ENCODE data around the gene KCNK15.

KCNK15 gene

DNA sequence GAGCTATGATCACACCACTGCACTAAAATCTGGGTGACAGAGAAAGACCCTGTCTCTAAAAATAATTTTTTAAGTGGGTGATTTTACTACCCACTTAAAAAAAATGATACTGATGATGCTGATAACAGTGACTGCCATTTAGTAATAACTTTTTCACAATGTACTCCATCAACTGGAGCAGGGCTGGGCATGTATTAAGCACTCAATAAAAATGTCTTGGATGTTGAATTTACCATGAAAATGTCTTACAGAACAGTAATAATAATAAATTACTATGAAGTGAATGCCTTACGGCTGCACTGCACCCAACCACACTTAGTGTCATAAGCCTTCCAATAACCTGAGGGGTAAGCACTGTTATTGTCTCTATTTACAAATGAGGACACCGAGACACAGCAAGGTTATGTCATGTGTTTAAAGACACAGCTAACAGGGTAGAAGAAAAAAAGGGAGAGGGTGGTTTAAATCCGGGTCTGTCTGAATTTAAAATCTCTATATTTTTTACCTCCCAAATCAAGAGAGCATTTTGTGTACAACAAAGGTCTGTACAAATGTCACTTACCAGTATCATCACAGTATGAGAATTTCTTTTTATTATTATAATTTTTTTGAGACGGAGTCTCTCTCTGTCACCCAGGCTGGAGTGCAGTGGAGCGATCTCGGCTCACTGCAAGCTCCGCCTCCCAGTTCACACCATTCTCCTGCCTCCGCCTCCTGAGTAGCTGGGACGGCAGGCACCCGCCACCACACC, 43.2 kb downstream of the KCNK15 start:
- TF ChIP-seq POLR2AphosphoS5 (IDR thresholded peaks at IDR 0.05; ENCODE audit: low read depth, low read length), result no peak
- no peak for TF ChIP-seq REST (IDR thresholded peaks at IDR 0.05; ENCODE audit: insufficient read depth in 1 of 2, low read depth in 2 of 2, low read length in 2 of 2)
- TF ChIP-seq TAF1 (IDR thresholded peaks at IDR 0.05; ENCODE audit: borderline replicate concordance, insufficient read depth, low read length), result no peak
- TF ChIP-seq FOXP2 (optimal IDR thresholded peaks at IDR 0.05; ENCODE audit: borderline replicate concordance, extremely low read depth, extremely low read length, insufficient read depth), result no peak
- TF ChIP-seq SIN3A (IDR thresholded peaks at IDR 0.05; ENCODE audit: borderline replicate concordance, insufficient read depth, low read length), result no peak

DNA sequence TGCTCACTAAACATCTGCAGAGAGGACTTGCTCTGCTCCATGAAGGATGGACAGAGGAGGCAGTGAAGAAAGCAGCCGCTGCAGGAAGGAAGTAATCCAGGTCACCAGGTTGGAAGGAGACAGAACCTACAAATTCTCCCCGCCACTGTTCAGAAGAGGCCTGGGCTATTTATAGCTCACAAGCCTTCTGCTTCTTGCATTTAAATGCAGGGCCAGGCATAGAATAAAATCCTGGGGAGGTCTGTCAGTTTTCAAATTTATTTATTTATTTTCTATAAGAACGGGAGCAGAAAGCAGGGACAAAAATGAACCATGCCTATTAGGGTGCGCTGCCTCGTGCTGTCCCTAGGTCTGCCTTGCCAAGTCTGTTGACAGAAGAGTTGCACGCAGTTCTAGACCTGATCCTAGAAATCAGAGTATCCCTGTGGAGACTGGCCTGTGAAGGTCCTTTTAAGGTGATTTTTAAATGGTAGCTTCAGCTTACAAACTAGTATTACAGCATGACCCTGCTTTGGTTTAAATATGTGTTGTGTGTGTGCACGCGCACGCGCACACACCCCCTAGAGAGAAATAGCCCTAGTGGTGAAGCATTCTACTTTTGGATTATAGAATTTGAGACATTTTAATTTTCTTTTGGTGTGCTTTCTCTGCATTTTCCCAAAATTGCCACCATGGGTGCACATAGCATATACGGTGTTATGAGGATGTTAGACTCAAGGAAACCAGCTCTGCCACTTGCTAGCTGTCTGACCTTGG, 45.2 kb downstream of the KCNK15 start:
- no peak for TF ChIP-seq REST (IDR thresholded peaks at IDR 0.05; ENCODE audit: insufficient read depth in 1 of 2, low read depth in 2 of 2, low read length in 2 of 2)
- TF ChIP-seq TAF1 (IDR thresholded peaks at IDR 0.05; ENCODE audit: borderline replicate concordance, insufficient read depth, low read length), result no peak
- TF ChIP-seq POLR2AphosphoS5 (IDR thresholded peaks at IDR 0.05; ENCODE audit: low read depth, low read length), result no peak
- no peak for TF ChIP-seq SIN3A (IDR thresholded peaks at IDR 0.05; ENCODE audit: borderline replicate concordance, insufficient read depth, low read length)
- TF ChIP-seq FOXP2 (optimal IDR thresholded peaks at IDR 0.05; ENCODE audit: borderline replicate concordance, extremely low read depth, extremely low read length, insufficient read depth), result no peak

GRCh38 chr20:44792796-44793195, 47.1 kb downstream of the KCNK15 start:
- TF ChIP-seq FOXP2 (optimal IDR thresholded peaks at IDR 0.05; ENCODE audit: borderline replicate concordance, extremely low read depth, extremely low read length, insufficient read depth) (no peak), SIN3A (IDR thresholded peaks at IDR 0.05; ENCODE audit: borderline replicate concordance, insufficient read depth, low read length) (no peak), POLR2AphosphoS5 (IDR thresholded peaks at IDR 0.05; ENCODE audit: low read depth, low read length) (no peak), TAF1 (IDR thresholded peaks at IDR 0.05; ENCODE audit: borderline replicate concordance, insufficient read depth, low read length) (no peak), REST (IDR thresholded peaks at IDR 0.05; ENCODE audit: insufficient read depth in 1 of 2, low read depth in 2 of 2, low read length in 2 of 2) (no peak)

- TF ChIP-seq REST (IDR thresholded peaks at IDR 0.05; ENCODE audit: insufficient read depth in 1 of 2, low read depth in 2 of 2, low read length in 2 of 2) (no peak), POLR2AphosphoS5 (IDR thresholded peaks at IDR 0.05; ENCODE audit: low read depth, low read length) (no peak), FOXP2 (optimal IDR thresholded peaks at IDR 0.05; ENCODE audit: borderline replicate concordance, extremely low read depth, extremely low read length, insufficient read depth) (no peak), TAF1 (IDR thresholded peaks at IDR 0.05; ENCODE audit: borderline replicate concordance, insufficient read depth, low read length) (no peak), SIN3A (IDR thresholded peaks at IDR 0.05; ENCODE audit: borderline replicate concordance, insufficient read depth, low read length) (no peak)
Measured at GRCh38 chr20:44795836-44796235, 50.2 kb downstream of the KCNK15 start.

Measured in PFSK-1 (cell line).